ENCODE measurements around the gene CSNK1G1.
A peak's percentile ranks its signal among the peaks of the same experiment; 100 is the strongest.
"Not testable (repeated sequence)": the region's sequence is repeated elsewhere in the genome, so short reads cannot be mapped to it uniquely, and the experiment has no call there.

The CSNK1G1 gene

GRCh38 chr15:64355944-64356709, at the start of gene CSNK1G1:
Gene CSNK1G1, minus strand, starts transcription at chr15:64356173. Its CDS starts 55,674 bp downstream, at chr15:64300499.
- H3K4me3 ChIP-seq (ENCODE audit: low read length), result peak within 1 kb of the TSS; percentile 91
- TF ChIP-seq ZNF274 (IDR thresholded peaks at IDR 0.05; ENCODE audit: low read depth, low read length), result no peak

GRCh38 chr15:64400583-64400982, 44.6 kb upstream of the CSNK1G1 start:
- no peak for TF ChIP-seq ZNF274 (IDR thresholded peaks at IDR 0.05; ENCODE audit: low read depth, low read length)

GRCh38 chr15:64398575-64398974, 42.6 kb upstream of the CSNK1G1 start:
- H3K4me3 ChIP-seq (ENCODE audit: low read length), result no peak overlapping the region
- no peak for TF ChIP-seq ZNF274 (IDR thresholded peaks at IDR 0.05; ENCODE audit: low read depth, low read length)

More at GRCh38 chr15:64400583-64400982, 44.6 kb upstream of the CSNK1G1 start:
- no peak overlapping the region for H3K4me3 ChIP-seq (ENCODE audit: low read length)

GRCh38 chr15:64396789-64397188, 40.8 kb upstream of the CSNK1G1 start:
- TF ChIP-seq ZNF274 (IDR thresholded peaks at IDR 0.05; ENCODE audit: low read depth, low read length), result no peak
- H3K4me3 ChIP-seq (ENCODE audit: low read length), result no peak overlapping the region

DNA sequence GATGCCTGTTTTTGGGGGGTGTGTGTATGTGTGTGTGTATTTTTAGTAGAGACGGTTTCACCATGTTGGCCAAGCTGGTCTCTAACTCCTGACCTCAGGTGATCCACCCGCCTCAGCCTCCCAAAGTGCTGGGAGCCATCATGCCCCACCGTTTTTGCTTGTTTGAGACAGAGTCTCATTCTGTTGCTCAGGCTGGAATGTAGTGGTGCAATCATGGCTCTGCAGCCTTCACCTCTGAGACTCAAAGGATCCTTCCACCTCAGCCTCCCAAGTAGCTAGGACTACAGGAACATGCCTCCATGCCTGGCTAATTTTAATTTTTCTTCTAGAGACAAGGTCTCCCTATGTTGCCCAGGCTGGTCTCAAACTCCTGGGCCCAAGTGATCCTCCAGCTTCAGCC, 36.5 kb upstream of the CSNK1G1 start:
- H3K4me3 ChIP-seq (ENCODE audit: low read length), result not testable (repeated sequence)

DNA sequence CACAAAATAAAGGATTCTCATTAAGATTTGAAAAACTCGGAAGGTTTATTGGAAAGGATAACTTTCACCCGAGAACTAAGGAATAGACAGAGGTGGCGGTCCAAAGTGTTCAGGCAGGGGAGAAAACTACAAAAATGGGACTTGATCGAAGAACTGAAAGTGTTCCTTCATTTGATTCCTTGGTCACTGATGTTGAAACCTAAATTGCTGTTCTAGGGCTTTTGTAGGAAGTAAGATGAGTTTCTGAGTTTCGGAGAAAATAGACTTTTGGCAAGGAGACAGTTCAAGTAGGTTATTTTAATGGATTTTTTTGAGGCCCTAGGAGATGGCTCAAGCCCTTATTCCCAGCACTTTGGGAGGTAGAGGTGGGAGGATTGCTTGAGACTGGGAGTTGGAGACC, 33.1 kb upstream of the CSNK1G1 start:
- H3K4me3 ChIP-seq (ENCODE audit: low read length), result peak overlapping the region; percentile 98; the same call in 1 of the 2 replicates
- TF ChIP-seq ZNF274 (IDR thresholded peaks at IDR 0.05; ENCODE audit: low read depth, low read length), result no peak

- peak within 1 kb of the TSS; percentile 98 for H3K4me3 ChIP-seq (ENCODE audit: low read length)
- TF ChIP-seq ZNF274 (IDR thresholded peaks at IDR 0.05; ENCODE audit: low read depth, low read length), result no peak
These were observed 31.7 kb upstream of the CSNK1G1 start, which contains the start of gene TRIP4 for GRCh38 chr15:64387562-64388168. Gene TRIP4, plus strand, starts transcription at chr15:64387836. Its CDS starts 28 bp downstream, at chr15:64387864.

DNA sequence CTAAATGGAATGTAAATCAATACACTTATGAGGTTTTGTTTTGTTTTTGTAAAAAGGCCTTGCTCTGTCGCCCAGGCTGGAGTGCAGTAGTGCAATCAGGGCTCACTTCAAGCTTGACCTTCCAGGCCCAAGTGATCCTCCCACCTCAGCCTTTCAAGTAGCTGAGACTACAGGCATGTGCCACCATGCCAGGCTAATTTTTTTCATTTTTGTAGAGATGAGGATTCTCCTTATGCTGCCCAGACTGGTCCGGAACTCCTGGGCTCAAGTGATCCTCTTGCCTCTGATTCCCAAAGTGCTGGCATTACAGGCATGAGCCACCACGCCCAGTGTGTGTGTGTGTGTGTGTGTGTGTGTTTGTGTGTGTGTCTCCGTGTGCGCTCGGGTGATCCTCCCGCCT, 30.3 kb upstream of the CSNK1G1 start:
- no peak overlapping the region for H3K4me3 ChIP-seq (ENCODE audit: low read length)

GRCh38 chr15:64383760-64384159, 27.8 kb upstream of the CSNK1G1 start:
- no peak for TF ChIP-seq ZNF274 (IDR thresholded peaks at IDR 0.05; ENCODE audit: low read depth, low read length)
- no peak overlapping the region for H3K4me3 ChIP-seq (ENCODE audit: low read length)

More for the DNA sequence above, 30.3 kb upstream of the CSNK1G1 start:
- TF ChIP-seq ZNF274 (IDR thresholded peaks at IDR 0.05; ENCODE audit: low read depth, low read length), result no peak

DNA sequence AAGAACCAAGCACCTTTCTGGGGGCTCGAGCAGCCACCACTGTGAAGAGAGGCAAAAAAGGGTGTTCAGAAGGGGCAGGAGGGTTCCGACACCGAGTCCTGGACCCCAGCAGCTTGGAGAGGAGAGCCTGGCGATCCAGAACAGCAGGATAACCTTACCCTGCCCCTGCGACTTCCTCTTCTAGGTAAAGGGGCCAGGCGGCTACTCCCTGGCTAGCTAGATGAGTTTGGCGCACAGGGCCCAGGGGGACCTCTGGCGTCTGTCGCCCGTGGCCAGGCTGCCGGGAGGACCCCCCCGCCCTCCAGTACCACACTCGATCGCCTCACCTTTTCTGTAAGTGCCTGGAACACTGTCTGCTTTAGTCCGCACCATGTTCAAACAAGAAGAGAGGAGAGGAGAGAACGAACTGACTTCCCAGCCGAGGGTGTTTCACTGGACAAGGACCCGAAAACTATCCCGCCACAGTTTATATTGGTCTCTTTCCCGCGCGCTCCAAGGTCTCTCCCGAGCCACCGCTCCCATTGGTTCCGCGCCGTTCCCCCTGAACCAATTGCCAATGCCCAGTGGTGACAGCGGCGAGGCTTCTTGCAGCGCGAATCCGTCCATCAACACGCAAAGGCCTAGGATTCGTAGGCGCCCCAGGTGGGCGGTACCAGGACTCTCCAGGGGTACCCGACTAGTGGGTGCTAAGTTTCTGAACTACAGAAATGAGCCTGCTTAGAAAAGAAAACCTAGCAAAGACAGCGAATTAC, 25.2 kb upstream of the CSNK1G1 start, which contains the start of gene PCLAF:
Gene PCLAF, minus strand, starts transcription at position 442 of the 752 bp plus-strand sequence. Its CDS starts 70 bp downstream, at position 372.
- H3K4me3 ChIP-seq (ENCODE audit: low read length), result peak within 1 kb of the TSS; percentile 80
- TF ChIP-seq ZNF274 (IDR thresholded peaks at IDR 0.05; ENCODE audit: low read depth, low read length), result no peak

DNA sequence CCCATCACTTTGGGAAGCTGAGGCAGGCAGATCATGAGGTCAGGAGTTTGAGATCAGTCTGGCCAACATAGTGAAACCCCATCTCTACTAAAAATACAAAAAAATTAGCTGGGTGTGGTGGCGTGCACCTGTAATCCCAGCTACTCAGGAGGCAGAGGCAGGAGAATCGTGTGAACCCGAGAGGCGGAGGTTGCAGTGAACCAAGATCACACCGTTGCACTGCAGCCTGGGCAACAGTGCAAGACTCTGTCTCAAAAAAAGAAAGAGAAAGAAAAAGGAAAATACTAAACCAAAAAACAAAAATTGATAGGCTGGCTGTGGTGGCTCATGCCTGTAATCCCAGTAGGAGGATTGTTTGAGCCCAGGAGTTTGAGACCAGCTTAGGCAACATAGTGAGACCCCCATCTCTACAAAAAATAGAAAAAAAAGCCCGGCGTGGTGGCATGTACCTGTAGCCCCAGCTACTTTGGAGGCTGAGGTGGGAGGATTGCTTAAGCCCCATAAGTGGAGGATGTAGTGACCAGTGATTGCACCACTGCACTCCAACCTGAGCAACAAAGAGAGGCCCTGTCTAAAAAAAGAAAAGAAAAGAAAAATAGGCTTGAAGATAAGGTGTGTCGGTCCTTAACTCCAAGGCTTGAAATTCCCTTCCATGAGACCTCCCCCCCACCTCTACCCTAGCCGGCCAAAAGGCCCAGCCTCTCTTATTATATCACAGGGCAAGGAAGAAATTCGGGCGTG, 24.3 kb upstream of the CSNK1G1 start:
- H3K4me3 ChIP-seq (ENCODE audit: low read length), result peak overlapping the region; percentile 80

DNA sequence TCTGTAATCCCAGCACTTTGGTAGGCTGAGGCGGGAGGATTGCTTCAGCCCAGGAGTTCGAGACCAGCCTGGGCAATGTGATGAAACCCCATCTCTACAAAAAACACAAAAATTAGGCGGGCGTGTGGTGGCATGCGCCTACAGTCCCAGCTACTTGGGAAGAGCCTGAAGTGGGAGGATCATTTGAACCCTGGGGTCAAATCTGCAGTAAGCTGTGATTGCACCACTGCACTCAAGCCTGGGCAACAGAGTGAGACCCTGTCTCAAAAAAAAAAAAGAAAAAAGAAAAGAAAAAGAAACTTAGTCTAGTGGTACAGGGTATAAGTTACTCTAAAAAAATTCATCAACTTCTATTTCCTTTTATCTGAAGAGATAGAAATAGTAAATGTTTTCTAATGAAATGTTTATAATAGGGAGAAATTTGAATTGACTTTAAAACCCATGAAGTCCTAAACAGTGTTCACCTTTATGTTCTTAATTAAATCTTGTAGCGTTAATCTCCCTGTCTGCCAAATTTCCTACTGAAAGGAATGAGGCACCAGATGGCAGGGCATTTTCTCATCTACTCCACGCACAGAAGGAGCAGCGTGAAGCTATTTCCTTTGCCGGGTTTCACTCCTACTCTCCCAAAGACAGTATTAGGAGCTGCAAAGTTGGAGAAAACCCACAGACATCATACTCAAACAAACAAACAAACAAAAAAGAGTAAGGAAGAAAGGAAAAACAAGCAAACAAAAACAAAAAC, 23.4 kb upstream of the CSNK1G1 start:
- no peak for TF ChIP-seq ZNF274 (IDR thresholded peaks at IDR 0.05; ENCODE audit: low read depth, low read length)
- peak overlapping the region; percentile 80 for H3K4me3 ChIP-seq (ENCODE audit: low read length)

GRCh38 chr15:64373360-64373759, 17.4 kb upstream of the CSNK1G1 start:
- no peak overlapping the region for H3K4me3 ChIP-seq (ENCODE audit: low read length)
- TF ChIP-seq ZNF274 (IDR thresholded peaks at IDR 0.05; ENCODE audit: low read depth, low read length), result no peak

GRCh38 chr15:64371383-64371782, 15.4 kb upstream of the CSNK1G1 start:
- H3K4me3 ChIP-seq (ENCODE audit: low read length), result not testable (repeated sequence)
